SK-N-SH treated with all-trans-retinoic acid at 6 μM for 48 hours (cell line): ENCODE measurements around the gene NPTX1.

Experiments
- ATAC-seq: fragments of 200-7000 bp; cut with Tn5 transposase; 3 replicates; pipeline ENCODE4 v1.9.1; 2020; ENCODE audit warnings: mild to moderate bottlenecking, moderate library complexity
- ARNTL ChIP-seq: fragments of 450-650 bp; formaldehyde crosslinking; IDR thresholded peaks from 2 replicates; pipeline ENCODE4 v1.5.0; 2020; ENCODE audit warnings: low read depth, mild to moderate bottlenecking, moderate library complexity, borderline replicate concordance
- BACH2 ChIP-seq: fragments of 250-450 bp; sonication (Bioruptor Pico); IDR thresholded peaks from 2 replicates; pipeline ENCODE4 v1.9.0; 2021; ENCODE audit warnings: mild to moderate bottlenecking, borderline replicate concordance
- CSDC2 ChIP-seq: fragments of 250-450 bp; sonication (Bioruptor Pico); IDR thresholded peaks from 2 replicates; pipeline ENCODE4 v1.5.0; 2020; ENCODE audit warnings: mild to moderate bottlenecking, moderate library complexity
- ESRRG ChIP-seq: fragments of 250-450 bp; sonication (Bioruptor Pico); IDR thresholded peaks from 2 replicates; pipeline ENCODE4 v1.6.1; 2021; ENCODE audit warnings: mild to moderate bottlenecking
- OSR1 ChIP-seq: fragments of 250-450 bp; sonication (Bioruptor Pico); IDR thresholded peaks from 2 replicates; pipeline ENCODE4 v1.8.0; 2022; ENCODE audit warnings: moderate library complexity, mild to moderate bottlenecking, inconsistent platforms
- PPARA ChIP-seq: fragments of 250-450 bp; sonication (Bioruptor Pico); IDR thresholded peaks from 2 replicates; pipeline ENCODE4 v1.5.0; 2020; ENCODE audit warnings: mild to moderate bottlenecking, borderline replicate concordance
- RARB ChIP-seq: fragments of 250-450 bp; sonication (Bioruptor Pico); IDR thresholded peaks from 2 replicates; pipeline ENCODE4 v1.8.0; 2021; ENCODE audit warnings: mild to moderate bottlenecking, moderate library complexity
- SNAI2 ChIP-seq: fragments of 250-450 bp; sonication (Bioruptor Pico); IDR thresholded peaks from 2 replicates; pipeline ENCODE4 v1.5.0; 2020; ENCODE audit warnings: mild to moderate bottlenecking, moderate library complexity
- TCF4 ChIP-seq: fragments of 250-450 bp; sonication (Bioruptor Pico); IDR thresholded peaks from 2 replicates; pipeline ENCODE4 v1.8.0; 2021; ENCODE audit warnings: mild to moderate bottlenecking, moderate library complexity, borderline replicate concordance
- TOX ChIP-seq: fragments of 250-450 bp; sonication (Bioruptor Pico); IDR thresholded peaks from 2 replicates; pipeline ENCODE4 v1.8.0; 2021; ENCODE audit warnings: mild to moderate bottlenecking, moderate library complexity, borderline replicate concordance
- ZC3H10 ChIP-seq: fragments of 250-450 bp; sonication (Bioruptor Pico); IDR thresholded peaks from 2 replicates; pipeline ENCODE4 v1.5.1; 2021; ENCODE audit warnings: mild to moderate bottlenecking, moderate library complexity
- ZFP3 ChIP-seq: fragments of 250-450 bp; sonication (Bioruptor Pico); IDR thresholded peaks from 2 replicates; pipeline ENCODE4 v1.5.0; 2020; ENCODE audit warnings: mild to moderate bottlenecking, moderate library complexity
- ZFP30 ChIP-seq: fragments of 450-650 bp; formaldehyde crosslinking; IDR thresholded peaks from 2 replicates; pipeline ENCODE4 v1.5.0; 2022; ENCODE audit warnings: mild to moderate bottlenecking, moderate library complexity
- ZNF565 ChIP-seq: fragments of 450-650 bp; formaldehyde crosslinking; conservative IDR thresholded peaks from 2 replicates; pipeline ENCODE4 v1.5.0; 2020; ENCODE audit warnings: low read depth, mild to moderate bottlenecking, moderate library complexity
- ZNF70 ChIP-seq: fragments of 450-650 bp; formaldehyde crosslinking; IDR thresholded peaks from 2 replicates; pipeline ENCODE4 v1.5.0; 2020; ENCODE audit warnings: mild to moderate bottlenecking, moderate library complexity
- ZNF8 ChIP-seq: fragments of 450-650 bp; formaldehyde crosslinking; IDR thresholded peaks from 2 replicates; pipeline ENCODE4 v1.5.0; 2020; ENCODE audit warnings: mild to moderate bottlenecking, moderate library complexity
- TF ChIP-seq, protein P1 (sequence below): fragments of 250-450 bp; sonication (Bioruptor Pico); IDR thresholded peaks from 2 replicates; pipeline ENCODE4 v1.8.0; 2021; ENCODE audit warnings: low read depth, mild to moderate bottlenecking, moderate library complexity, borderline replicate concordance
- TF ChIP-seq, protein P2 (sequence below): fragments of 250-450 bp; sonication (Bioruptor Pico); IDR thresholded peaks from 2 replicates; pipeline ENCODE4 v1.8.0; 2020; ENCODE audit warnings: mild to moderate bottlenecking, moderate library complexity, borderline replicate concordance
- TF ChIP-seq, protein P3 (sequence below): fragments of 250-450 bp; sonication (Bioruptor Pico); IDR thresholded peaks from 2 replicates; pipeline ENCODE4 v1.5.1; 2021; ENCODE audit warnings: mild to moderate bottlenecking, moderate library complexity
- TF ChIP-seq, protein P4 (sequence below): fragments of 250-450 bp; sonication (Bioruptor Pico); IDR thresholded peaks from 2 replicates; pipeline ENCODE4 v1.5.1; 2020; ENCODE audit warnings: low read depth, mild to moderate bottlenecking, moderate library complexity

The NPTX1 gene

DNA sequence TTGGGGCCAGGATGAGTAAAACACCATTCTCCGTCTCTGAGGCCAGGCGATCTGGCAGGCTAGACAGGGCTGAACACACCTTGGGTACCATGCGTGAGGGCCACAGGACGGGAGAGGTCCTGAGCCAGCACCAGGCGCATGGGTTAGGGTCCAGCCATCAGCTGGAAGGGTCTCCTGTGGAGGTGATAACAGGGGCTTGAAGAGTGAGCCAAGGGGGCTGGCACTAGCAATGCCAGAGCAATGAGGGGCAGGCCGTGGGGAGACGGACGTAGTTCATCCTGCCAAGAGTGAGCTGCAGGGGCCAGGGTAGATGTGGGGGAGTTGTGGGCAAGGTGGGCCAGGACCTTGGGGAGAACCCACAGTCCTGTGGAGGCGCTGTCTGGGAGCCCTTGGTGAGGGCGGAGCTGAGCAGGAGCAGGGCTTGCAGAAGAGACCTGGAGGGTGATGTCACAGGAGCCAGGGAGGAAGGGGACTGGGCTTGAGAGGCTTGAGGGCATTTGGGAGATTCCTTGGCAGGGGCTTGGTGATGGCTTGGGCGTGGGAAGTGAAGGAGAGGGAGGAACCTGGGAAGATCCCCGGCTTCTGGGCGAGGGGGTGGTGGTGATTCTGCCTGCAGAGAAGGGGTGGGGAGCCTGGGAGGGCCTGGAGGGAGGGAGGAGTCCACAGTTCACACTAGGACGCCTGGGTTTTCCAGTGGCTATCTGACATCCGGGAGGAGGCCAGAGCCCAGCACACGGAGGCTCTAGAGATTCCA lies 6.3 kb upstream of the NPTX1 start:
- TF ChIP-seq RARB (CRISPR knock-in tag): no peak
- TF ChIP-seq, protein P1, sequence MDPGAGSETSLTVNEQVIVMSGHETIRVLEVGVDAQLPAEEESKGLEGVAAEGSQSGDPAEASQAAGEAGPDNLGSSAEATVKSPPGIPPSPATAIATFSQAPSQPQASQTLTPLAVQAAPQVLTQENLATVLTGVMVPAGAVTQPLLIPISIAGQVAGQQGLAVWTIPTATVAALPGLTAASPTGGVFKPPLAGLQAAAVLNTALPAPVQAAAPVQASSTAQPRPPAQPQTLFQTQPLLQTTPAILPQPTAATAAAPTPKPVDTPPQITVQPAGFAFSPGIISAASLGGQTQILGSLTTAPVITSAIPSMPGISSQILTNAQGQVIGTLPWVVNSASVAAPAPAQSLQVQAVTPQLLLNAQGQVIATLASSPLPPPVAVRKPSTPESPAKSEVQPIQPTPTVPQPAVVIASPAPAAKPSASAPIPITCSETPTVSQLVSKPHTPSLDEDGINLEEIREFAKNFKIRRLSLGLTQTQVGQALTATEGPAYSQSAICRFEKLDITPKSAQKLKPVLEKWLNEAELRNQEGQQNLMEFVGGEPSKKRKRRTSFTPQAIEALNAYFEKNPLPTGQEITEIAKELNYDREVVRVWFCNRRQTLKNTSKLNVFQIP (CRISPR knock-in tag): no peak
- TF ChIP-seq, all 23 proteins: peak for 0

DNA sequence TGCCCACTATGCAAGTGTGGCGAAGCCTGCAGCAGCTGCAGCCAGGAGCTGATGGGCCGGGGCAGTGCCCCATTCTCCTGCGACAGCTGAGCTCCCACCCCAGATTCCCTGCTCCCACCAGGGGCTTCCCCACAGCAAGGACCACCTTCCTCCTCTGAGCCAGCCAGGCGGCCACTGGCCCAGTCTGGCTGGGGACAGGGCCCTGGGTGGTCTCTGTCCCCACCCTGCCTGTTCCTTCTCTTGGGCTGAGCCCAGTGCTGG lies 5.6 kb upstream of the NPTX1 start:
- TF ChIP-seq RARB (CRISPR knock-in tag): no peak
- no peak for TF ChIP-seq CSDC2 (CRISPR knock-in tag)
- no peak for TF ChIP-seq ZNF565 (CRISPR knock-in tag)
- TF ChIP-seq ESRRG (CRISPR knock-in tag): no peak
- no peak for TF ChIP-seq ARNTL
- TF ChIP-seq, protein P1 (CRISPR knock-in tag): no peak
- TF ChIP-seq ZNF70 (CRISPR knock-in tag): no peak
- TF ChIP-seq ZC3H10 (CRISPR knock-in tag): no peak
- TF ChIP-seq ZFP30 (CRISPR knock-in tag): no peak
- TF ChIP-seq TCF4: no peak
- TF ChIP-seq, protein P2, sequence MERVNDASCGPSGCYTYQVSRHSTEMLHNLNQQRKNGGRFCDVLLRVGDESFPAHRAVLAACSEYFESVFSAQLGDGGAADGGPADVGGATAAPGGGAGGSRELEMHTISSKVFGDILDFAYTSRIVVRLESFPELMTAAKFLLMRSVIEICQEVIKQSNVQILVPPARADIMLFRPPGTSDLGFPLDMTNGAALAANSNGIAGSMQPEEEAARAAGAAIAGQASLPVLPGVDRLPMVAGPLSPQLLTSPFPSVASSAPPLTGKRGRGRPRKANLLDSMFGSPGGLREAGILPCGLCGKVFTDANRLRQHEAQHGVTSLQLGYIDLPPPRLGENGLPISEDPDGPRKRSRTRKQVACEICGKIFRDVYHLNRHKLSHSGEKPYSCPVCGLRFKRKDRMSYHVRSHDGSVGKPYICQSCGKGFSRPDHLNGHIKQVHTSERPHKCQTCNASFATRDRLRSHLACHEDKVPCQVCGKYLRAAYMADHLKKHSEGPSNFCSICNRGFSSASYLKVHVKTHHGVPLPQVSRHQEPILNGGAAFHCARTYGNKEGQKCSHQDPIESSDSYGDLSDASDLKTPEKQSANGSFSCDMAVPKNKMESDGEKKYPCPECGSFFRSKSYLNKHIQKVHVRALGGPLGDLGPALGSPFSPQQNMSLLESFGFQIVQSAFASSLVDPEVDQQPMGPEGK (CRISPR knock-in tag): no peak
- TF ChIP-seq, protein P3, sequence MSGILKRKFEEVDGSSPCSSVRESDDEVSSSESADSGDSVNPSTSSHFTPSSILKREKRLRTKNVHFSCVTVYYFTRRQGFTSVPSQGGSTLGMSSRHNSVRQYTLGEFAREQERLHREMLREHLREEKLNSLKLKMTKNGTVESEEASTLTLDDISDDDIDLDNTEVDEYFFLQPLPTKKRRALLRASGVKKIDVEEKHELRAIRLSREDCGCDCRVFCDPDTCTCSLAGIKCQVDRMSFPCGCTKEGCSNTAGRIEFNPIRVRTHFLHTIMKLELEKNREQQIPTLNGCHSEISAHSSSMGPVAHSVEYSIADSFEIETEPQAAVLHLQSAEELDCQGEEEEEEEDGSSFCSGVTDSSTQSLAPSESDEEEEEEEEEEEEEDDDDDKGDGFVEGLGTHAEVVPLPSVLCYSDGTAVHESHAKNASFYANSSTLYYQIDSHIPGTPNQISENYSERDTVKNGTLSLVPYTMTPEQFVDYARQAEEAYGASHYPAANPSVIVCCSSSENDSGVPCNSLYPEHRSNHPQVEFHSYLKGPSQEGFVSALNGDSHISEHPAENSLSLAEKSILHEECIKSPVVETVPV (CRISPR knock-in tag): no peak
- no peak for TF ChIP-seq OSR1 (CRISPR knock-in tag)
- no peak for TF ChIP-seq BACH2 (CRISPR knock-in tag)
- no peak for TF ChIP-seq PPARA
- TF ChIP-seq, protein P4, sequence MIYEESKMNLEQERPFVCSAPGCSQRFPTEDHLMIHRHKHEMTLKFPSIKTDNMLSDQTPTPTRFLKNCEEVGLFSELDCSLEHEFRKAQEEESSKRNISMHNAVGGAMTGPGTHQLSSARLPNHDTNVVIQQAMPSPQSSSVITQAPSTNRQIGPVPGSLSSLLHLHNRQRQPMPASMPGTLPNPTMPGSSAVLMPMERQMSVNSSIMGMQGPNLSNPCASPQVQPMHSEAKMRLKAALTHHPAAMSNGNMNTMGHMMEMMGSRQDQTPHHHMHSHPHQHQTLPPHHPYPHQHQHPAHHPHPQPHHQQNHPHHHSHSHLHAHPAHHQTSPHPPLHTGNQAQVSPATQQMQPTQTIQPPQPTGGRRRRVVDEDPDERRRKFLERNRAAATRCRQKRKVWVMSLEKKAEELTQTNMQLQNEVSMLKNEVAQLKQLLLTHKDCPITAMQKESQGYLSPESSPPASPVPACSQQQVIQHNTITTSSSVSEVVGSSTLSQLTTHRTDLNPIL (CRISPR knock-in tag): no peak
- no peak for TF ChIP-seq ZFP3 (CRISPR knock-in tag)
- no peak for TF ChIP-seq SNAI2 (CRISPR knock-in tag)
- TF ChIP-seq TOX: no peak
- TF ChIP-seq, all 23 proteins: peak for 0
- no peak for ATAC-seq

More for the DNA sequence above, 6.3 kb upstream of the NPTX1 start:
- no peak; the same call in 2 of the 3 replicates for ATAC-seq

DNA sequence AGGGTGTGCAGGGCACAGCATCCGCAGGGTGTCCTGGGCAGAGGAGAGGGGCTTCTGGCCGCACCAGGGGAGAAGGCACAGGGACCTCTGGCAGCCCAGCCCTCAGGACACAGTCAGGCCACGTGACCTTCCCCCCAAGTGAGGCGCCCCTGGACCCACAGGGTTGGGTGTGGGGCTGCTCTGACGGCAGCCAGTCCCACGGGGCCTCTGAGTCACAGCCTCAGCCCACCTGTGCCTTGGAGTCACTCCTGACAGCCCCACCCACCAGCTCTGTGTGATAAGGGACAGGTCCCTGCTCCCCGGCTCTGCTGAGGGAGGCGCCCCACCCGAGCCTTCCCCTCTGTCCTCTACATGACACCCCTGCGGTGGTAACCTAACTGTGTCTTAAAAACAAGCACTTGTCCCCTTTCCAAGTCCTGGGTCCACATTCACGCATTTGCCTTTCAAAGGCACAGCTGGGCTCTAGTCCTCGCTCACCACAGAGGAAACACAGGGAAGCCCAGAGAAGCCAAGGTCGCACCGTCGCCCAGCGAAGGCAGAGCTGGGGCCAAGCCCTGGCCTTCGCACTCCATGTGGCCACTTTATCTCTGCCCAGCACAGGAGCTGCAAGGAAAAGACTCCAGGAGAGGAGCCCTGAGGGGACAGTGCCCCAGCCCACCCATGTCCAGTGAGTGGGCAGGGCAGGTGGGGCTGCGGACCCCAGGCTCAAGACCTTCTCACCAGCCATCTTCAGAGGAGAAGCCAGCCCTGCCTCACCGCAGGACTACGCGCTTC lies 5.1 kb upstream of the NPTX1 start:
- ATAC-seq: no peak
- no peak for TF ChIP-seq ZFP30 (CRISPR knock-in tag)
- TF ChIP-seq ZNF70 (CRISPR knock-in tag): no peak
- TF ChIP-seq SNAI2 (CRISPR knock-in tag): no peak
- TF ChIP-seq, protein P4 (CRISPR knock-in tag): no peak
- TF ChIP-seq, protein P1 (CRISPR knock-in tag): no peak
- TF ChIP-seq PPARA: no peak
- no peak for TF ChIP-seq ZFP3 (CRISPR knock-in tag)
- no peak for TF ChIP-seq ZNF8 (CRISPR knock-in tag)
- TF ChIP-seq TCF4: no peak
- TF ChIP-seq, protein P3 (CRISPR knock-in tag): no peak
